Parathyroid adenoma (tissue), 2 donors: ENCODE results near the gene PRRX2.

Source experiments
- H2AFZ ChIP-seq: fragments of 300-600 bp; sonication (generic); one replicate; pipeline ENCODE4 v1.7.0; 2017; ENCODE audit warnings: antibody characterized with exemption, mild to moderate bottlenecking
- H3K27ac ChIP-seq: fragments of 300-600 bp; sonication (generic); one replicate; pipeline ENCODE4 v1.7.0; 2017
- H3K27me3 ChIP-seq: fragments of 300-600 bp; sonication (generic); one replicate; pipeline ENCODE4 v1.7.0; 2017; ENCODE audit warnings: low read length; ENCODE audit not compliant: control insufficient read depth, insufficient read depth
- H3K36me3 ChIP-seq: fragments of 300-600 bp; sonication (generic); one replicate; pipeline ENCODE4 v1.7.0; 2017; ENCODE audit warnings: low read length; ENCODE audit not compliant: control insufficient read depth, insufficient read depth
- H3K4me1 ChIP-seq: fragments of 300-600 bp; sonication (generic); one replicate; pipeline ENCODE4 v1.7.0; 2017; ENCODE audit warnings: control low read depth
- H3K4me2 ChIP-seq: fragments of 300-600 bp; sonication (generic); one replicate; pipeline ENCODE4 v1.7.0; 2017; ENCODE audit warnings: low read length
- H3K4me3 ChIP-seq: fragments of 300-600 bp; sonication (generic); one replicate; pipeline ENCODE4 v1.7.0; 2017; ENCODE audit warnings: low read depth, low read length
- H3K79me2 ChIP-seq: fragments of 300-600 bp; sonication (generic); one replicate; pipeline ENCODE4 v1.7.0; 2017; ENCODE audit warnings: control low read depth
- H3K9ac ChIP-seq: fragments of 300-600 bp; sonication (generic); one replicate; pipeline ENCODE4 v1.7.0; 2017; ENCODE audit warnings: mild to moderate bottlenecking
- H3K9me3 ChIP-seq: fragments of 300-600 bp; sonication (generic); one replicate; pipeline ENCODE4 v1.7.0; 2017; ENCODE audit warnings: low read length; ENCODE audit not compliant: control insufficient read depth
- CTCF ChIP-seq: fragments of 300-600 bp; sonication (generic); IDR thresholded peaks from one replicate; pipeline ENCODE4 v1.7.0; 2017; ENCODE audit warnings: antibody characterized with exemption, mild to moderate bottlenecking
- donor health status: primary hyperparathyroidism.

The PRRX2 gene

GRCh38 chr9:129678844-129679243 lies 13.4 kb downstream of the PRRX2 start:
- Histone ChIP-seq H3K36me3 (no peaks in the 10 kb centered on the region), H3K4me1 (no peaks in the 10 kb centered on the region), H3K79me2 (no peaks in the 10 kb centered on the region), H3K9me3 (no peaks in the 10 kb centered on the region), H3K27ac (no peak overlapping the region), H3K9ac (no peak overlapping the region), H3K4me2 (no peak overlapping the region), H3K4me3 (no peak overlapping the region), H3K27me3 (no peaks in the 10 kb centered on the region), H2AFZ (no peak overlapping the region)
- TF ChIP-seq CTCF = no peak

DNA sequence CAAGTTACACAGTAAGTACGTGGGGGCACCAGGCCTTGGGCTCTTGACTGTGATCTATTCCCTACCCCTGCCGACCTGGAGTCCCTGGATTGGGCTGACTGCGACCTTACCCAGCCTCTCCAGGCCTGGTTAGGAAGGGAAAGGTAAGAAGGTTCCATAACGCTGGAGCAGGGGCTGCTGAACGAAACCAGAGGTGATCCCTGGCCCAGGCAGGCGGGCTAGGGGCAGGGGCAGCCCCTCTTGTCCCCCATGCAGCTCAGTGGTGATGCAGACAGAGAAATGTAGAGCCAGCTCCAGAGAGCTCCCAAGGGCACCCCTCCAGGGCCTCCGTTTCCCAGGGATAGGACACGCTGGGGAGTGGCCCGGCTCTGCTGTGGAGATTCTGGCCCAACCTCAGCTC lies 14.1 kb downstream of the PRRX2 start:
- H3K4me1 ChIP-seq = no peaks in the 10 kb centered on the region
- no peaks in the 10 kb centered on the region for H3K27me3 ChIP-seq
- no peak overlapping the region for H2AFZ ChIP-seq
- H3K79me2 ChIP-seq = no peaks in the 10 kb centered on the region
- H3K4me3 ChIP-seq = no peak overlapping the region
- no peak overlapping the region for H3K27ac ChIP-seq
- no peak for TF ChIP-seq CTCF
- no peak overlapping the region for H3K9ac ChIP-seq
- no peak overlapping the region for H3K4me2 ChIP-seq
- H3K9me3 ChIP-seq = no peaks in the 10 kb centered on the region
- no peaks in the 10 kb centered on the region for H3K36me3 ChIP-seq

- Histone ChIP-seq H2AFZ (no peak overlapping the region), H3K79me2 (no peaks in the 10 kb centered on the region), H3K36me3 (no peaks in the 10 kb centered on the region), H3K27me3 (no peaks in the 10 kb centered on the region), H3K9ac (no peak overlapping the region), H3K4me1 (no peaks in the 10 kb centered on the region), H3K9me3 (no peaks in the 10 kb centered on the region), H3K4me3 (no peak overlapping the region), H3K27ac (no peak overlapping the region), H3K4me2 (no peak overlapping the region)
- TF ChIP-seq CTCF = no peak
Measured at GRCh38 chr9:129681924-129682323, 16.5 kb downstream of the PRRX2 start.

GRCh38 chr9:129682381-129682780 lies 16.9 kb downstream of the PRRX2 start:
- H3K27ac ChIP-seq = no peak overlapping the region
- no peaks in the 10 kb centered on the region for H3K9me3 ChIP-seq

More at GRCh38 chr9:129682381-129682780, 16.9 kb downstream of the PRRX2 start:
- no peak overlapping the region for H3K4me2 ChIP-seq
- no peaks in the 10 kb centered on the region for H3K4me1 ChIP-seq
- TF ChIP-seq CTCF = no peak
- no peaks in the 10 kb centered on the region for H3K36me3 ChIP-seq
- H3K4me3 ChIP-seq = no peak overlapping the region
- H3K79me2 ChIP-seq = no peaks in the 10 kb centered on the region
- no peak overlapping the region for H3K9ac ChIP-seq
- no peak overlapping the region for H2AFZ ChIP-seq
- H3K27me3 ChIP-seq = no peaks in the 10 kb centered on the region
